GM21381 (cell line): Measurements from ENCODE around the gene EEF1AKMT1.
"Not testable (repeated sequence)": the region's sequence is repeated elsewhere in the genome, so short reads cannot be mapped to it uniquely, and the experiment has no call there.

ENCODE experiments used
- ATAC-seq: cut with Tn5 transposase; IDR thresholded peaks from one replicate; pipeline ENCODE4 v1.9.1; 2021; ENCODE audit warnings: mild to moderate bottlenecking, moderate library complexity; ENCODE audit not compliant: unreplicated experiment

EEF1AKMT1 gene

GRCh38 chr13:20700288-20700687 is 73.5 kb downstream of the EEF1AKMT1 start:
- no peak for ATAC-seq

DNA sequence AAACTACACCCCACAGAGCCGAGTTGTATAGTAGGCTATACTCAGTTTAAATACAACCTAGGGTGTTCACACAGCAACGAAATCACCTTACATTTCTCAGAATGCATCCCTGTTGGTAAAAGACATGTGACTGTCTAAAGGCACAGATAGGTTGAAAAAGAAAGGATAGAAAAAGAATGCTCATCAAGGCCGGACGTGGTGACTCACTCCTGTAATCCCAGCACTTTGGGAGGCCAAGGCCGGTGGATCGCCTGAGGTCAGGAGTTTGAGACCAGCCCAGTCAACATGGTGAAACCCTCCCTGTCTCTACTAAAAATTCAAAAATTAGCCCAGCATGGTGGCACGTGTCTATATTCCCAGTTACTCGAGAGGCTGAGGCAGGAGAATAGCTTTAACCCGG is 74.0 kb downstream of the EEF1AKMT1 start:
- no peak for ATAC-seq

GRCh38 chr13:20696073-20696472 is 77.7 kb downstream of the EEF1AKMT1 start:
- ATAC-seq = no peak

GRCh38 chr13:20691616-20692015 is 82.1 kb downstream of the EEF1AKMT1 start:
- no peak for ATAC-seq

GRCh38 chr13:20689291-20689690 is 84.5 kb downstream of the EEF1AKMT1 start:
- no peak for ATAC-seq

DNA sequence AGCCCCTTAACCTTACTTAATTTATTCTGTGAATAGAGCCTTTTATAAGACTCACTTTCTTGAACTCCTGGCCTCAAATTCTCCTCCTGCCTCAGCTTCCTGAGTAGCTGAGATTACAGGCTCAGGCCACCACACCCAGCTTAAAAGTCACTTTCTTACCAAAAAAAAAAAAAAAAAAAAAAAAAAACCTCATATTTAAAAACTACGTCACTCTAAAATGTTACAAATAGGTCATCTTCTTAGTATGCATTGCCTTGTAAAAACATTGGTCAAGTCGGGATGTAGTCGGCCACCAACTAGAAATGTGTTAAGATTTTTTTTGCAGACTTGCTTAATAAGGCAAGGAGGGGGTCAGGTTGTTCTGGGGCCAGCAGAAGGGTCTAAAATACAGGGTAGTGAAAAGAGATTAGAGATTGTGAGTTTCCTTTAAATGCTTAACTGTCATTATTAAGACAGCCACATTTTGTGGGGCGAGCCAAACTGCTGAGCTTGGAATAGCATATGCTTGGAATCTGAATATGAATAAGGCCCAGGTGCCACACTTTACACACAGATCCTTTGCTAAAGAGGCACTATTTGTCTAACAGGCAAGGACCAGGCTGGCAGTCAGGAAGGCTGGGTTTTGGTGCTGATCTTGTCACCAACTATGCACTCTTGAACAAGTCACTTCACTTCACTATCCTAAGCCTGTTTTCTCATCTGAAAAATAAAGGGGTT is 86.7 kb downstream of the EEF1AKMT1 start:
- no peak for ATAC-seq

- ATAC-seq = no peak
Measured at GRCh38 chr13:20686167-20686566, 87.6 kb downstream of the EEF1AKMT1 start.

- ATAC-seq = no peak
Measured at GRCh38 chr13:20685092-20685491, 88.7 kb downstream of the EEF1AKMT1 start.

DNA sequence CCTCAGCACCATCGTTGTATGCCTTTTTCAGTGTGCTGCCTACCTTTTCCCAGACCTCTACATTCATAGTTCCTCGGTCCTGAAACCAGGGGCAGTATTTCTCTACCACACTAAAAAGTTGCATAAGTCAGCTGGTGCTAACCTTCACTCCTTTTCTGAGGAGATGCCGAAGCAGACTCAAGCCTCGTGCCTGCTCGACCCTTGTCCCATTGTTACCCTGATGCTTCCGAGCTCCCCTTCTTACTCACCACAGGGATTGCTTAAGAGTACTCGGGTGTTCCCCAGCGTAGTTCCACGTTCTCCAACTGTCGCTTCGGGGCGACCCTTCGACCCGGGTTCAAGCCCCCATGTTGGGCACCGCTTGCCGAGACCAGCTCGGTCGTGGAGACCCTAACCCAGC is 89.2 kb downstream of the EEF1AKMT1 start:
- ATAC-seq = no peak

GRCh38 chr13:20684041-20684440 is 89.7 kb downstream of the EEF1AKMT1 start:
- no peak for ATAC-seq

DNA sequence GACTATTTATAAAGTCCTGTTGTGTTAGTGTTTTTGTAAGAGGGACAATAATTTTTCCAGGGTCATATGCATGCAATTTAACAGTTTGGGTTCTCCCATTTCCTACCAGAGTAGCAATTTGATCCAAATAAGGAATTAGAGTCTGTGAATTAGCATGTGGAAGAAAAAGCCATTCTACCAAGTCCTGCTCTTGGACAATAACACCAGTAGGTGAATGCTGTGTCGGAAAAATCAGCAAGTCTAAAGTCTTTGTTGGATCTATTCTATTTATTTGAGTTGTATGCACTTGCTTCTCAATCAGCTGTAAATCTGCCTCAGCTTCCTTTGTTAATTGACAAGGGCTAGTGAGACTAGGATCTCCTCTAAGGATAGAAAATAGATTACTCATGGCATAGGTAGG is 91.7 kb downstream of the EEF1AKMT1 start:
- ATAC-seq = no peak

DNA sequence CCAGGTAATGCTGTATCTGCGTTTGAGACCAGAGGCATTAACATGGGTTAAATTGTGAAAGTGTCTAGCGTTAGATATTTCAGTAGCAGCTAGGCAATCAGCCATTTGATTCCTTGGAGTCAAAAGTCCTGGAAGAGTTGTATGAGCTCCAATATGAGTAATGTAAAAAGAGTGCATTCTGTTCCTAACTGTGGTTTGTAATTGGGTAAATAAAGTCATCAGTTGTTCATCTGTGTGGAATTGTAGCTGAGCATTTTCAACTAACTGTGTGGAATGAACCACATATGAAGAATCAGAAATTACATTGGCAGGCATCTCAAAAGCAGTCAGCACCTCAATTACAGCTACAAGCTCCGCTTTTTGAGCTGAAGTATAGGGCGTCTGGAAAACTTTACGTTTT is 92.3 kb downstream of the EEF1AKMT1 start:
- not testable (repeated sequence) for ATAC-seq

DNA sequence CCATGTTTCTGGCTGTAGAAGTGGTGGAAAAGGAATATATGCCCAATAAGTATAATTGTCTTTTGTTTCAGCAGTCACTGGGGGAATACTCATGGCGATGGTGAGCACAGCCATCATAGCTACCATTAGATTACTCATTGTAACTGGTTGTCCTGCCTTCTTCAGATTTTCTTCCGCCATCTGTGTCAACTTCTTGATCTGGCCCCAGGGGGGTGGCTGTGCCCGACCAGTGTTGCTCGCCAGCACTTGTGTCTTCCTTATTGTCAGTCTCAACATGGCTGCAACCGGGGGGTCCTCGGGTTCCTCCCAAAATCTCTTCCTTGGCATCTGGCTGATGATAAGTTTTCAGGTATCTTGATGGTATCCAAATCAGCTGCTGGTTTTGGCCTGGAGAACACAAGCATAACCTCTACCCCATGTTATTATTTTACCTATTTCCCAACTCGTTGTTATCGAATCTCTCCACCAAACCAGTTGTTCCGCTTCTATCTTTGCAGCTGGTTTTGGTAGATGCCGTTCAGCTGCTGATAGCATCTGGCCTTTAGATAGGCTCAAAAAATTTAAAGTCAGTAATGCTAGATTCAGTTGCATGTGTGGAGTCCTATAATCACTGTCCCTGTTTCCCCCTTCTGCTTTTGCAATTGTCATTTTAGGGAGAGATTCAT is 93.2 kb downstream of the EEF1AKMT1 start:
- ATAC-seq = no peak

- ATAC-seq = no peak
Measured at GRCh38 chr13:20679879-20680278, 93.9 kb downstream of the EEF1AKMT1 start.
